NCI-H2029 (cell line): Measurements from ENCODE around the gene TCF7L2.

Experiments used
- DNase-seq: peaks from one replicate; lab custom pipeline; 2025; lab: John Stamatoyannopoulos, UW

The TCF7L2 gene

GRCh38 chr10:113148901-113149300 lies 198.9 kb downstream of the TCF7L2 start:
- DNase-seq = no peak

GRCh38 chr10:113149626-113150025 lies 199.6 kb downstream of the TCF7L2 start:
- no peak for DNase-seq

GRCh38 chr10:113151190-113151666 lies 201.2 kb downstream of the TCF7L2 start:
- no peak for DNase-seq

- DNase-seq = no peak
These were observed 203.6 kb downstream of the TCF7L2 start for GRCh38 chr10:113153493-113154102.

- DNase-seq = no peak
These were observed 207.4 kb downstream of the TCF7L2 start for GRCh38 chr10:113157441-113157840.

- DNase-seq = no peak
These were observed 208.1 kb downstream of the TCF7L2 start for GRCh38 chr10:113158183-113158582.

- DNase-seq = no peak
These were observed 209.5 kb downstream of the TCF7L2 start for GRCh38 chr10:113159563-113159962.

GRCh38 chr10:113160641-113161040 lies 210.6 kb downstream of the TCF7L2 start:
- DNase-seq = no peak

GRCh38 chr10:113161066-113161465 lies 211.0 kb downstream of the TCF7L2 start:
- no peak for DNase-seq

- DNase-seq = no peak
These were observed 212.9 kb downstream of the TCF7L2 start for GRCh38 chr10:113162960-113163359.

GRCh38 chr10:113165673-113166072 lies 215.6 kb downstream of the TCF7L2 start:
- no peak for DNase-seq

- DNase-seq = no peak
These were observed 217.7 kb downstream of the TCF7L2 start for GRCh38 chr10:113167702-113168101.

GRCh38 chr10:113168584-113168983 lies 218.5 kb downstream of the TCF7L2 start:
- no peak for DNase-seq

GRCh38 chr10:113169111-113169510 lies 219.1 kb downstream of the TCF7L2 start:
- DNase-seq = no peak

- DNase-seq = no peak
These were observed 219.9 kb downstream of the TCF7L2 start for GRCh38 chr10:113169853-113170460.

- no peak for DNase-seq
These were observed 221.6 kb downstream of the TCF7L2 start for GRCh38 chr10:113171662-113172061.

GRCh38 chr10:113175176-113175575 lies 225.1 kb downstream of the TCF7L2 start:
- DNase-seq = no peak

- no peak for DNase-seq
These were observed 226.0 kb downstream of the TCF7L2 start for GRCh38 chr10:113175756-113176651.

GRCh38 chr10:113176652-113177155 lies 226.7 kb downstream of the TCF7L2 start:
- no peak for DNase-seq

- DNase-seq = no peak
These were observed 227.3 kb downstream of the TCF7L2 start for GRCh38 chr10:113177156-113177935.

- no peak for DNase-seq
These were observed 227.9 kb downstream of the TCF7L2 start for GRCh38 chr10:113177936-113178335.

- DNase-seq = no peak
These were observed 228.7 kb downstream of the TCF7L2 start for GRCh38 chr10:113178771-113179170.
